GM12874 (cell line): Measurements from ENCODE around the gene OR2V2.

Source experiments
- CTCF ChIP-seq: IDR thresholded peaks from 2 replicates; pipeline ENCODE4 v1.5.1; 2011; ENCODE audit warnings: low read depth, mild to moderate bottlenecking, control low read depth, low read length, moderate library complexity; ENCODE audit not compliant: insufficient read depth

OR2V2 gene

DNA sequence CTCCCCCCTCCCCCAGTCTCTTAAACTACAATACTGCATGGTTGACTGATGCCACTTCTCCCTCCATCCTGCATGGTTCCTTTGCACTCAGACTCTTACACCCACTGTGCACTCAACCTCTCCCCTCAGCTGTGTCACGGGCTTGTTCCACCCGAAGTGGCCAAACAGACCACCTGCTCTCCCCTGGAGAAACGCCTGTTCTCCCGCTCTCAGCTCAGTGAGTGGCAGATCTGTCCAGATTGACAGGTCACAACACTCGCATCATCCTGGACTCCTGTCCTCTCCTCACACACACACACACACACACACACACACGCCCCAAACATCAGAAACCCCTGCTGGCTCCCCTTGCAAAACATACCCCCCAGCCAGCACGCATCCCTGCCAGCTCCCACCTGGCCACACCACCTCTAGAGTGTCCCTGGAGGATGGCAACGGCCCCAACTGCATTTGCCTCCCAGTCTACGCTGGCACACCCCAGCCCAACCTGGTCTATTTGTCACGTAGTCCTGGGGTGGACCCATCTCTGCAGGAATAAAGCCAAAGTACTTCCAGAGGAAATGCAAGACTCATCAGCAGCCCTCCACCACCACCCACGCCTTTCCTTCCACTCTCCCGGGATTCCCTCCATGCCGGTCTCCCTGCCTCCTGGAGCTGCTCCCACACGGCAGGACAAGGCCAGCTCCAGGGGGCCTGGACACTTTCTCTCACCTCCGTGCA, 19.3 kb upstream of the OR2V2 start:
- TF ChIP-seq CTCF: no peak

DNA sequence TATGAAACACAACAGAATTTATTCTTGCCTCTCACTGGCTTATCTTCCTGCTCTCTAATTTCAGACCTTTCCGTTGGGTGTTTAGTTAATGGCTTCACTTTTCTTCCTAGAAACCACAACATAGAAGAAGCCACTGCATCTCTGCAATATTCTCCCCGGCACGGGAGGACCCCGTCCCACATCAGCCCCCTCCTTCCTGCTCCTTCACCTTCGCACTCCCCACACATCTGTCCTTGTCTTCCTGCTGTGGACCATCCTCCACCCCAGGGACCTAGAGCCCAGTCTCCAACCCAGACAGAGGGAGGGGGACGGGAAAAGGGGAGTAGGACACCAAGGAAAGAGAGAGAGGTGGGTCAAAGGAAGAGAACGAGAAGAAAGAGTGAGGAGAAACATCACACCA, 17.8 kb upstream of the OR2V2 start:
- TF ChIP-seq CTCF: no peak

DNA sequence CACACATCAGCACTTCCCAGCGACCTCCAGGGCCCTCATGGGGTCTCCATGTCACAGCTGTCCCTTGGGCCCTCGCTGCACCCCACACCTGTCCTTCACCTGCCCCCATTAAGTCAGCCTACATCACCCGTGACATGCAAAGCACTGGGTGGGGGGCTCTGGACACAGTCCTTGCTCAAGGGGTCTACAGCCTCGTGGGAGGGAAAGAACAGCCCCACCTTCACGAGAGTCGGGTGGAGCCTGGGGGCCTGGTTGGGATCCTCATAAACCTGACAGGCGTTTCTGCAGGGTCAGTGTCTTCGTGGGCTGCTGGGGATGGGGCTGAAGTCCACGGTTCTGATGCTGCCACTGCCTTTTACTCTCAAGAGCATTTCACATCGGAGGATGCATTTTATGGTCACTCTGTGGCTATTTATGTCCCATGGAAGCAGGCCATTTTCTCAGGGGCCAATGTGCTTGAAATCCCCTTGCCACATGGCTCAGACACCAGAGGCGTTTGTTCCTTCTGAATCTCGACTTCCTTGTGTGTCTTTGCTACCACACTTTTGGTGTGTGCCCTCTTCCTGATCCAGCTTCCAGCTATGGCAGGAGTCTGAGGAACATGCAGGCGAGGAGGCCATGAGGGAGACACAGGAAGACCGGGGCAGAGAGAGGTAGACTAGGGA, 16.4 kb upstream of the OR2V2 start, which contains the start of gene OR2V1:
Gene OR2V1, minus strand, starts transcription at position 338 of the 665 bp plus-strand sequence. CDS start 5,865 bp downstream, outside the sequence.
- TF ChIP-seq CTCF: no peak

- TF ChIP-seq CTCF: no peak
Measured at GRCh38 chr5:181131514-181131913, 15.9 kb upstream of the OR2V2 start.

DNA sequence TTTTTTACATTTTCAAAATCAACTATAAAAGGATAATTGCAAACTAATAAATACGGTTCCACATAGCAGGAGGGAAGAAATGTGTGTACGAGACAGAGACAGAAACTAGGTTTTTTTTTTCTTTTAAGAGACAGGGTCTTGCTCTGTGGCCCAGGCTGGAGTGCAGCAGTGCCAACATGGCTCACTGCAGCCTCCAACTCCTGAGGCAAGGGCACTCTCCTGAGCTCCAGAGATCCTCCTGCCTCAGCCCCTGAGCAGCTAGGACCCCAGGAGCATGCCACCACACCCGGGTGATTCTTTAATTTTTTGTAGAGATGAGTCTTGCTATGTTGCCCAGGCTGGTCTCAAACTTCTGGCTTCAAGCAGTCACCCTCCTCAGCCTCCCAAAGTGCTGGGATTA, 14.3 kb upstream of the OR2V2 start:
- no peak for TF ChIP-seq CTCF

DNA sequence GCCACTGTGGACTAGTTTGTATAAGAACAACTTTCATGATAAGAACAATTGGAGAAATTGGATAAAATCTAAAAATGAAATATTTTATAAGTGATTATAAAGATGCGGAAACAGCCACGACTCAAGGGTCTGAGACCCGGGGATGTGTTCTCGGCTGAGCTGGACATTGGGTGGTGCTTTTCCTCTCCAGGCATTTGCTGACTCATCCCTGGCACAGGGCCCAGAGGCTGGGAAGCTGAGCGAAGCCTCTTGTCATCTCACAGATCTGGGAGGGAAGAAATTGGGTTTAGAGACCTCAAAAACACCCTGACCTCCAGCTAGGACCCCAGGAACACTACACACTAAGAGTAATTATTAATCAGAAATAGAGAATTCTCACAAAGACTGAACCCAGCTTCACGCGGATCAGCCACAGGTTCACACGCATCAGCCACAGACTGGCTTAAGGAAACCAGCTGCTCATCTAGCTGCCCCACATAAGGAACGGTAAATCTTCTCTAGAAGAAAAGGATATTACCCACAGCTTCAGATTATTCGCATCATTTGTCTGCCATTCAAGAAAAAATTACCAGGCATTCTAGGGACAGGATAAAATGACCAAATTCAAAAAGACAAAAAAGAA, 13.7 kb upstream of the OR2V2 start:
- no peak for TF ChIP-seq CTCF

DNA sequence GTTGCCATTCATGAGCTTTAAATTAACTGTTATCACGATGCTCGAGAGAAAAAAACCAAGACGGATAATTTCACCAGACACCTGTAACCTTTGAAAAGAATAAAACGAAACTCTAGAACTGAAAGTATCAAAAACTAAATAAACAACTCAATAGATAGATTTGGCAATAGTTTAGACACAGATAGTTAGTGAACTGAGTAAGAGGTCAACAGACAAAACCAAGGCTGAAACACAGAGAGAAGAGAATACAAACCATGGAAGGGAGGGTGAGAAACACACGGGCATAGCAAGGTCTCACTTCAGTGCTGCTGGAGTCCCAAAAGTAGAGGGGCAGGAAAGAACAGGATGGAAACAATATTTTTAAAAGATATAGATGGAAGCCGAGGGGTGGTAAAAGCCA, 13.1 kb upstream of the OR2V2 start:
- TF ChIP-seq CTCF: no peak
